Stimulated activated naive B cell treated with anti-CD40 and anti-IgM and Interleukin-4, amounts not matched to agents 10 μg/mL and 1 μg/mL and 100 μg/mL, for 72 hours (primary cell): Measurements from ENCODE around the gene KRTAP12-4.
A peak's percentile ranks its signal among the peaks of the same experiment; 100 is the strongest.

Experiments used
- ATAC-seq, 2 donors: fragments of 150-1000 bp; cut with Tn5 transposase; replicated peaks; 2 replicates each; pipeline ENCODE4 v1.10.0; 2021; ENCODE audit warnings: moderate library complexity in 1 of 2
- DNase-seq: peaks from one replicate; pipeline ENCODE4 v3.0.0; 2021
- H3K27ac Mint-ChIP-seq: one replicate; pipeline ENCODE4 v1.8.0; 2022; ENCODE audit warnings: mild to moderate bottlenecking, mixed read lengths
- H3K27me3 Mint-ChIP-seq, 2 donors: one replicate each; pipeline ENCODE4 v1.8.0; 2022; ENCODE audit warnings: mixed read lengths in 2 of 2
- H3K36me3 Mint-ChIP-seq, 2 donors: one replicate each; pipeline ENCODE4 v1.8.0; 2022; ENCODE audit warnings: mixed read lengths in 2 of 2, mild to moderate bottlenecking in 1 of 2
- H3K4me1 Mint-ChIP-seq, 2 donors: one replicate each; pipeline ENCODE4 v1.8.0; 2022; ENCODE audit warnings: mixed read lengths in 2 of 2, mild to moderate bottlenecking in 1 of 2
- H3K4me3 Mint-ChIP-seq, 2 donors: one replicate each; pipeline ENCODE4 v1.8.0; 2022; ENCODE audit warnings: mild to moderate bottlenecking in 2 of 2, mixed read lengths in 2 of 2, moderate library complexity in 1 of 2
- H3K9me3 Mint-ChIP-seq, 2 donors: one replicate each; pipeline ENCODE4 v1.8.0; 2022; ENCODE audit warnings: mixed read lengths in 2 of 2, mild to moderate bottlenecking in 1 of 2

KRTAP12-4 gene

DNA sequence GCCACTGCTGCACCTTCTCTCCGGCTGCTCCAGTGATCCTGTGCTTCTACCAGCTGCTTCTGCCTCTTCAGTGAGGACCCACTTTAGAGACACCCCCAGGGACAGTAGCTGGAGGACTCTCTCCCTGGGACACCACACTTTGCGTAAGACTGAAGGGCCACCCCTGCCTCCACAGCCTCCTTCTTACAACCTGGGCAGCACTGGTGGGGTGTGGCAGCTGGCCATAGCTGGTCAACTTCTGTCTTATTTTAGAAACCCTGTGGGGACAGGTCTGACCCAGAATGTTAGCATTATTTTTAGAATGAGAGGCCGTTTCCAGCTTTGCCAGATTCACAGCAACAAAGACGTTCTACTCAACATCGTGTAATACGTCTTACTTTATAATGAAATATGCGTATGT is 28.7 kb downstream of the KRTAP12-4 start:
- H3K9me3 Mint-ChIP-seq, result peaks cover 27 to 36% of the 10 kb centered on the region in 2 donors
- no peak overlapping the region for H3K4me3 Mint-ChIP-seq
- no peak for ATAC-seq
- peaks cover 5 to 20% of the 10 kb centered on the region in 2 donors for H3K36me3 Mint-ChIP-seq
- peaks cover 24 to 28% of the 10 kb centered on the region in 2 donors for H3K27me3 Mint-ChIP-seq
- peaks cover 6 to 11% of the 10 kb centered on the region in 2 donors for H3K4me1 Mint-ChIP-seq
- H3K27ac Mint-ChIP-seq, result no peak overlapping the region
- DNase-seq, result no peak

DNA sequence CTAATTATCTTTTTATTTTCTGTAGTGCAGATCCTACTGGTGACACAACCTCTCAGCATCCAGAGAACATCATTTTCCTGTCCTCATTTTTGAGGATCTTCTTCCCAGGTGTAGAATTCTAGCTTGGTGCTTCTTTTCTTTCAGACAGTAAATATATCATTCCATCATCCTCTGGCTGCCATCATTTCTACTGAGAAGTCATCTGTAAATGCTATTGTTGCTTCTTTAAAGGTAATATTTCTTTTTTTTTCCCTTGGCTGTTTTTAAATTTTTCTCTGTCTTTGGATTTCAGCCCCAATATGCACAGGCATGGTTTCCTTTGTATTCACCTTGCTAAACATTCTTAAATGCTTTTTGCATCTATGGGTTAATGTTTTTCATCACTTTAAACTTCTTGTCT is 30.9 kb downstream of the KRTAP12-4 start:
- no peak overlapping the region for H3K4me3 Mint-ChIP-seq
- peaks cover 27 to 49% of the 10 kb centered on the region in 2 donors for H3K9me3 Mint-ChIP-seq
- no peak for ATAC-seq
- H3K27ac Mint-ChIP-seq, result no peak overlapping the region
- H3K27me3 Mint-ChIP-seq, result peaks cover 24 to 28% of the 10 kb centered on the region in 2 donors
- no peak for DNase-seq
- H3K4me1 Mint-ChIP-seq, result peaks cover 6 to 7% of the 10 kb centered on the region in 2 donors
- H3K36me3 Mint-ChIP-seq, result peaks cover 6 to 33% of the 10 kb centered on the region in 2 donors

DNA sequence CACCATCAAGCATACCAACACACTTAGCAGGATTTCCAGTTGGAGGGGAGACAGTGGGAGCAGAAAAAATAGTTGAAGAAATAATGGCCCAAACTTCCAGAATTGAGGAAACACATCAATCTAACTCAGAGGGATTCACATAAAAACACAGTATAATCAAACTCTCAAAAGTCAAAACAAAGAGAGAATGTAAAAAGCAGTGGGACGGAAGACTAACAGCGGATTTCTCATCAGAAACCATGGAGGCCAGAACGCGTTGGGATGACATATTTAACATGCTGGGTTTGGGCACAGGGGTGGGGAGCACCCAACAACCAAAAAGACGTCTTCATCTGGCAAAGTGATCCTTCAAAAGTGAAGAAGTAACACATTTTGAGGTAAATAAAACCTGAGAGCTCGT is 34.6 kb downstream of the KRTAP12-4 start:
- Mint-ChIP-seq H3K36me3 (peaks cover 6 to 31% of the 10 kb centered on the region in 2 donors), H3K4me1 (peaks cover 10 to 11% of the 10 kb centered on the region in 2 donors), H3K4me3 (no peak overlapping the region), H3K9me3 (peaks cover 27 to 49% of the 10 kb centered on the region in 2 donors), H3K27me3 (peaks cover 17 to 19% of the 10 kb centered on the region in 2 donors), H3K27ac (no peak overlapping the region)
- ATAC-seq (no peak), DNase-seq (no peak)

DNA sequence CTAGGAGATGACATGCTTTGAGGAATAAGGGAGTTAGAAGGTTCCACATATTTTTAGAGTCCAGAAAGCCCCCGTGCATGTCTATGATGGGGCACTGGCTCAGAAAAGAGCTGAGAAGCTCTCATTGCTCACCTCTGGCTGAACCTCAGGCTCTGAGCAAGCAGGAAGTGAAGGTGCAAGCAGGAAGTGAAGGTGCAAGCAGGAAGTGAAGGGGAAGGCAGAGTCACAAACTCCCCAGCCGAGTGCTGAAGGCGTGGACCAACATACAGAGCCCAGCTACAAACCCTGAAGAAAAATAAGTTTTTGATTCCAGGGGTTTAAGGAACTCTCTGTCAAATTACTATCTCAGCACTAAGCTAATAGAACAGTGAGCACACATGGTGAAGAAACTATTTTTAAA is 35.5 kb downstream of the KRTAP12-4 start:
- Mint-ChIP-seq H3K36me3 (peaks cover 4 to 23% of the 10 kb centered on the region in 2 donors), H3K4me1 (peaks cover 10 to 11% of the 10 kb centered on the region in 2 donors), H3K9me3 (peaks cover 21 to 39% of the 10 kb centered on the region in 2 donors), H3K4me3 (no peak overlapping the region), H3K27ac (peak overlapping the region; percentile 48), H3K27me3 (peaks cover 13 to 18% of the 10 kb centered on the region in 2 donors)
- DNase-seq (no peak), ATAC-seq (peak; percentile 64 to 71)

DNA sequence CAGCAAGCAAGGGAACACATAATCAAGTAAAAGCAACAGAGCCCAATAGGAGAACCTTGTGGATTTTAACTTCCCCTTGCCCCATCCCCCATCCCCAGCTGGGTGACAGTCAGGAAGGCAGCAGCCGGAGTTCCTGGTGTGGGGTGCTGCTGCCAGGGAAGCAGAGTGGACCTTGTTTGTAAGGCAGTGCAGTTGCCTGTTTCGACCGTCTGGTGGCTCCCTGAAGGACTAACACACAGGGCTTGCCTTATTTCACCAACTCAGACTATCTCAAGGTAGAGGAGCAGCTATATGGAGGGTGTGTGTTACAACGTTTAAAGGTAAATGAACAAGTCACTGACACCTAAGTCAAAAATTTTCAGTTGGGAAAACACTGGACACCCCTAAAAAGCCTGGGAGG is 36.0 kb downstream of the KRTAP12-4 start:
- H3K4me1 Mint-ChIP-seq, result peaks cover 10 to 11% of the 10 kb centered on the region in 2 donors
- H3K4me3 Mint-ChIP-seq, result no peak overlapping the region
- H3K27me3 Mint-ChIP-seq, result peaks cover 9 to 16% of the 10 kb centered on the region in 2 donors
- DNase-seq, result no peak
- H3K9me3 Mint-ChIP-seq, result peaks cover 18 to 35% of the 10 kb centered on the region in 2 donors
- peak overlapping the region; percentile 48 for H3K27ac Mint-ChIP-seq
- peaks cover 3 to 21% of the 10 kb centered on the region in 2 donors for H3K36me3 Mint-ChIP-seq
- ATAC-seq, result peak; percentile 55 to 66

DNA sequence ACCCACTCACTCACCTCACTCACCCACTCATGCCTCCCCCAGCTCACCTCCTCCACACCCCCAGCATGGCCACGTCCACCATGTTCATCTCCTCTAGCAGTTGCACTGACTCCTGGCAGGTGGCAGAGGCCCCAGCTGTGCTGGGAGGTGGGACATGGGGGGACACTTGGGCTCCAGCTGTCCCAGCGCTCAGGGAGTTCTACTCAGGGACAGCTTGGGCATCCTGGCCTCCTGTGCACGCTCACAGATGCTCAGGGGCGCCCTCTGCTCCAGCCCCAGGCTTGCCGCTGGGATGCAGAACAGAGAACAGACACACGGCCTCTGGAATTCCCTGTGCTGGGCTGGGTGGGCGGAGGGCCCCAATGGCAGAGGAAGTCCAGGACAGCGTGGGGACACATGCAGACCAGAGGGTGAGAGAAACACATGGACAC is 37.4 kb downstream of the KRTAP12-4 start:
- H3K27ac Mint-ChIP-seq, result no peak overlapping the region
- peaks cover 10 to 11% of the 10 kb centered on the region in 2 donors for H3K4me1 Mint-ChIP-seq
- H3K36me3 Mint-ChIP-seq, result peaks cover 1 to 23% of the 10 kb centered on the region in 2 donors
- ATAC-seq (no peak), DNase-seq (no peak)
- H3K4me3 Mint-ChIP-seq, result no peak overlapping the region
- peaks cover 17 to 24% of the 10 kb centered on the region in 2 donors for H3K27me3 Mint-ChIP-seq
- peaks cover 12 to 22% of the 10 kb centered on the region in 2 donors for H3K9me3 Mint-ChIP-seq

DNA sequence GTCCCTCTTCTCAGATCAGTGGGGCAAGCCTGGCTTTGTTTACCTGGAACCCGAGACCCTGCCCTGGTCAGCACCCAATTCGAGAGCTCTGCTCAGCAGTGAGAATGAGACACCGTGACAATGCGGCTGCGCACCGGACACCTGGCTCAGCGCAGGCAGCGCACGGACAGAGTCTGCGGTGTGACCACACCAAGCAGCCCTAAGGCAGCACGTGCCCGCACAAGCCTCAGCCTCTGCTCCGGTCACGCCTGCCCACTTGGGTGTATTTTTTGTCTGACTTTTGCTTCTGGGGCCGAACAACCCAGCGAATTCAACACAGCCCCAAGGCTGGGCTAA is 37.9 kb downstream of the KRTAP12-4 start:
- H3K4me1 Mint-ChIP-seq, result peaks cover 10 to 11% of the 10 kb centered on the region in 2 donors

DNA sequence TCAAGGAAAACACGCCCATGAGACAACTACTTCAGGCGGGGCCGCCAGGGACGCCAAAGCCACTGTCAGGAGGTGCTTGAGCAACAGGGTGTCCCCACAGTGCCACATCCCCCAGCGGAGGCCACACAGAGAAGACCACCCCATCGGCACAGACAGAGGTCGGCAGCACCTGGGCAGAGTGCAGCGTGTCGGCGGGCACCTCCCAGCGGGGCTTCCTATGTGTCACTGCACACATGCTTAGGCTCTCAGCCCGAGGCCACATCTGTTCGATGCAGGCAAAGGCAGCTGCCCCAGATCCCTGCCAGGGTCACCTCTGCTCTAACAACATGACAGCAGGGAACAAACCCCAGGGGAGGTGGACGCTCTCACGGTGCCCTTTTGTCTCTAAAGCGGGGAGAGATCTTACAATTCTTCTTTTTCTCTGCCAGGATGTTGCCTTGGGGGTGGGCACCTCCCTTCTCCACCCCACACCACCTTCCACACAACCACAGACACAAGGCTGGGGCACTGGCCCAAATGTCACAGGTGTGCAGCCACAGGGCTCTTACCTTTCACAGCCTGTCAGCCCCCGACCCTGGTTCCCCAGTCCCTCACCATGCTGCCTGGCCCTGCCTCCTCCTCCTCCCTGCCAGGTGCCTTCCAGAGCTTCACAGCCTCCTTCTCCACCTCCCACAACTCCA is 38.4 kb downstream of the KRTAP12-4 start:
- H3K36me3 Mint-ChIP-seq, result peaks cover 4 to 27% of the 10 kb centered on the region in 2 donors
- no peak for ATAC-seq
- H3K4me1 Mint-ChIP-seq, result peaks cover 10 to 11% of the 10 kb centered on the region in 2 donors
- H3K27me3 Mint-ChIP-seq, result peaks cover 17 to 24% of the 10 kb centered on the region in 2 donors
- peaks cover 17 to 28% of the 10 kb centered on the region in 2 donors for H3K9me3 Mint-ChIP-seq
- H3K4me3 Mint-ChIP-seq, result no peak overlapping the region
- no peak overlapping the region for H3K27ac Mint-ChIP-seq
- DNase-seq, result no peak

More for the DNA sequence above, 37.9 kb downstream of the KRTAP12-4 start:
- peaks cover 14 to 23% of the 10 kb centered on the region in 2 donors for H3K9me3 Mint-ChIP-seq
- no peak overlapping the region for H3K4me3 Mint-ChIP-seq
- H3K36me3 Mint-ChIP-seq, result peaks cover 1 to 23% of the 10 kb centered on the region in 2 donors
- no peak for ATAC-seq
- no peak for DNase-seq
- no peak overlapping the region for H3K27ac Mint-ChIP-seq
- H3K27me3 Mint-ChIP-seq, result peaks cover 17 to 24% of the 10 kb centered on the region in 2 donors

DNA sequence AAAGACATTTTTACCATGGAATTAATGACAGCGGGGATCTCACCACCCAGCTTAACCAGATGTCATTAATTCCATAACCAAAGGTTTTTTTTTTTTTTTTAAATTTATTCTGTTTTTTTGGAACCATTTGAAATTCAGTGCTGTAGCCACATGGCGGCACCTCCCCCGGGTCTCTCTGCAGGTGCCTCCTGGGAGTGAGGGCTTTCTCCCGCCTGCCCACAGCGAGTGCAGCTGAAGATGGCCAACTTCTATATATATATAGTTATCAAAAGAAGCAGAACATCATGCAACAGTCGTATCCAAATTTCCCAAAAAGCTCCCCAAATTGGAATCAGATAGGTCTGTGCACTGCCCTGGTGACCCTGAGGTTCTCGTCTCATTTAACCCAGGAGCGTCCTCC is 39.0 kb downstream of the KRTAP12-4 start:
- peaks cover 3 to 23% of the 10 kb centered on the region in 2 donors for H3K36me3 Mint-ChIP-seq
- peaks cover 20 to 23% of the 10 kb centered on the region in 2 donors for H3K9me3 Mint-ChIP-seq
- peaks cover 10 to 11% of the 10 kb centered on the region in 2 donors for H3K4me1 Mint-ChIP-seq
- H3K27me3 Mint-ChIP-seq, result peaks cover 17 to 24% of the 10 kb centered on the region in 2 donors
- ATAC-seq (no peak), DNase-seq (no peak)
- no peak overlapping the region for H3K4me3 Mint-ChIP-seq
- no peak overlapping the region for H3K27ac Mint-ChIP-seq

DNA sequence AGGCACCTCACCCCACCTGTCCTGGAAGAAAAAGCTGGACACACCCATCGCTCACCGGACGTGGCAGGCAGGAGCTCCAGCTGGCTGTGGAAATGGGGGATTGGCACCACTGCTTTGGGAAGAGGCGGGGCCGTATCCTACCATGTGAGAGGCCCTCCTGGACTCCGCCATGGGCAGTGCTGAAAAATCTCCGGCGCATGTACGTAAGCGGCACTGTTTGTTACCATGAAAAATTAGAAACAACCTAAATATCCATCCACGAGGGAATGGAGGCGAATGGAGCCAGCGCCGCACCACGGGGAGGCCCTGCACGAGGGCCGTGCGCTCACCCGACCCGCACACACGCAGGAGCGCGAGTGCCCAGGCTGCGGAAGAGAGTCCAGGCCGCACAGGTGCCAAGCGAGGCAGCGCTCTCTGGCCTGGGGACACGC is 39.5 kb downstream of the KRTAP12-4 start:
- Mint-ChIP-seq H3K4me1 (peaks cover 10 to 11% of the 10 kb centered on the region in 2 donors), H3K27me3 (peaks cover 17 to 24% of the 10 kb centered on the region in 2 donors), H3K27ac (no peak overlapping the region), H3K9me3 (peaks cover 21 to 22% of the 10 kb centered on the region in 2 donors), H3K4me3 (no peak overlapping the region), H3K36me3 (peaks cover 3 to 21% of the 10 kb centered on the region in 2 donors)
- ATAC-seq (no peak), DNase-seq (no peak)

DNA sequence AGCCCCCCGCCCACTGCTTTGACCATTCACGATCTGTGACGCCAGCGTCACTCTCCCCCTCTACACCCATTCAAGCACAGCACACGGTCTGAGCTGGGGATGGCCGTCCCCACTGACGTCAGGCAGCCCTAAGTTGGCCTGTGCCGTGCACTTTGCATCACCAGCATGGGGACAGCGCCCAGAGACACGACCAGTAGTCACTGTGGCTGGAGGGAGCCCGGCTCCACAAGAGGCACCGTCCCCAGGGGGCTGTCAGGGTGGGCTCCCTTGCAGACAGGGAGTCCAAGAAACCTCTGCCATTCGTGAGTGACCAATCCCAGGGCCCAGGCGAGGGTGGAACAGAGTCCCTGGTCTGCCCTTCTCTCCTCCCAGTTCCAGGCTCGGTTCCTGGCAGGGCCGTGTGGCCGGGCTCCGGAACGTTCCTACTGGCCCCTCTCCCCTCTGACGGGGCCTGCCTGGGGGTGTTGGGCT is 40.3 kb downstream of the KRTAP12-4 start:
- ATAC-seq (no peak), DNase-seq (no peak)
- Mint-ChIP-seq H3K4me3 (no peak overlapping the region), H3K36me3 (peaks cover 3 to 13% of the 10 kb centered on the region in 2 donors), H3K9me3 (peaks cover 21 to 23% of the 10 kb centered on the region in 2 donors), H3K27ac (no peak overlapping the region), H3K4me1 (peaks cover 10 to 11% of the 10 kb centered on the region in 2 donors), H3K27me3 (peaks cover 21 to 24% of the 10 kb centered on the region in 2 donors)

DNA sequence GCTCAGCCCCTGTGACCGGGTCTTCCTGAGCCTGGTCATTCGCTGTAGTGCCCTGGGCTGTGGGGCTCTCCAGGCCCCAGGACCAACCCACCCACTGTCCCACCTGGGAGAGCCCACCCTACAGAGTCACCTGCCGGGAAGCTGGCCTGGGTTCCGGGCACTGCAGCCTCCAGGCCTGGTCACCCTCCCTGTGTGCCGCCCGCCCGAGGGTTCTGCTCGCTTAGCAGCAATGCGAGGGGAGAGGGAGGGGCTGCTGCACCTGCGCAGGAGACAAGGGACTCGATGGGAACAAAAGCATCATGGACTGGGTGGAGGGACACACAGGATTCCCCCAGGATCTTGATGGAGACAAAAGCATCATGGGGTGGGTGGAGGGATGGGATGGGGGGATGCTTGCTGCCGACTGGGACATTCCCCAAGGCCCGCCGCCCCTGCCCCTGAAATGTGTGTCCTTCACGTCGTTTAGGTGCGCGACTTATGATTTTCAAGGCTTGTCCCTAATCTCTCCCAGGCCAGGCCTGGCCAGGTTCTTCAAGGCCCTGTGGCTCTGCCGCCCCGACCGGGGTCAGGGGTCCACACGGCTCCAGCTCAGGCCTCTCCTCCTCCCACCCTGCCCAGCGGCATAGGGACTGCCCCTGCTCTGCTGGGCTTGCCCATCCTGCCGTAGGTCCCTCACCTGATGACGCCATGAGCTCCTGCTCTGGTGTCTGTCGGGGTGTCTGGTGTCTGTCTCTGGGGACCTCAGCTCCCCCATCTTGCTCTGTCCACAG is 40.9 kb downstream of the KRTAP12-4 start:
- Mint-ChIP-seq H3K4me1 (peaks cover 4 to 5% of the 10 kb centered on the region in 2 donors), H3K27ac (no peak overlapping the region), H3K9me3 (peaks cover 20 to 26% of the 10 kb centered on the region in 2 donors), H3K4me3 (no peak overlapping the region), H3K27me3 (peaks cover 24 to 27% of the 10 kb centered on the region in 2 donors), H3K36me3 (peaks cover 3 to 8% of the 10 kb centered on the region in 2 donors)
- no peak for DNase-seq
- ATAC-seq, result no peak

DNA sequence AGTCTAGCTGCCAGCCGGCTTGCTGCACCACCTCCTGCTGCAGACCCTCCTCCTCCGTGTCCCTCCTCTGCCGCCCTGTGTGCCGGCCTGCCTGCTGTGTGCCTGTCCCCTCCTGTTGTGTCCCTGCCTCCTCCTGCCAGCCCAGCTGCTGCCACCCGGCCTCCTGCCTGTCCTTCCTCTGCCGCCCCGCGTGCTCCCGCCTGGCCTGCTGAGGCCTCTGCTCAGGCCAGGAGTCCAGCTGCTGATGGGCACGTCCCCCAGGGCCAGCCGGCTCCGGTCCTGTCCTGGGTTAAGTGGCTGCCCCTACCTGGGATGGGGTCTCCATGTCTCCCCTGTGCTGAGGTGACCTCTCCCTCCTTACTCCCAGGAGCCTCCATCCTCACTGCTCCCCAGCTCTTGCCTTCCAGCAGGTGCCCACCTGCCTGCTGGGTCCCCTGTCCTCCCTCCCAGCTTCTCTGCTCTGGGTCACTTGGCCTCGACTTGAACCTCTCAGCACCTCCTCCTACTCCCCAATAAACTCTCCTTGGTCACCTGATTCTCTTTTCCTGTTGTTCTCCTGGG is 41.7 kb downstream of the KRTAP12-4 start:
- H3K27ac Mint-ChIP-seq, result no peak overlapping the region
- no peaks in the 10 kb centered on the region for H3K4me1 Mint-ChIP-seq
- no peak for ATAC-seq
- DNase-seq, result no peak
- H3K4me3 Mint-ChIP-seq, result no peak overlapping the region
- peaks cover 3 to 8% of the 10 kb centered on the region in 2 donors for H3K36me3 Mint-ChIP-seq
- H3K9me3 Mint-ChIP-seq, result peaks cover 19 to 26% of the 10 kb centered on the region in 2 donors
- H3K27me3 Mint-ChIP-seq, result peaks cover 26 to 27% of the 10 kb centered on the region in 2 donors

DNA sequence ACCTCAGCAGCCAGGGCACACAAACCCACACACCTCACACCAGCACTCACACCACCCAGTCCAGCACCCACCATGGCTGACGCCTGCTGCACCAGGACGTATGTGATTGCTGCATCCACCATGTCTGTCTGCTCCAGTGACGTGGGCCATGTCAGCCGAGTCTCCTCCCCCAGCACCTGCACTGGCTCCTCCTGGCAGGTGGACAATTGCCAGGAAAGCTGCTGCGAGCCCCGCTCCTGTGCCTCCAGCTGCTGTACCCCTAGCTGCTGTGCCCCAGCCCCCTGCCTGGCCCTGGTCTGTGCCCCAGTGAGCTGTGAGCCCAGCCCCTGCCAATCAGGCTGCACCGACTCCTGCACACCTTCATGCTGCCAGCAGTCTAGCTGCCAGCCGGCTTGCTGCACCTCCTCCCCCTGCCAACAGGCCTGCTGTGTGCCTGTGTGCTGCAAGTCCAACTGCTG is 42.4 kb downstream of the KRTAP12-4 start, which contains the start of gene KRTAP10-8:
Gene KRTAP10-8, plus strand, starts transcription at position 51 of the 458 bp plus-strand sequence. Its CDS starts 22 bp downstream, at position 73.
- DNase-seq, result no peak
- H3K36me3 Mint-ChIP-seq, result peaks cover 3 to 8% of the 10 kb centered on the region in 2 donors
- no peak for ATAC-seq
- no peak within 1 kb of the TSS for H3K27ac Mint-ChIP-seq
- no peaks in the 10 kb centered on the region for H3K4me1 Mint-ChIP-seq
- peaks cover 28 to 30% of the 10 kb centered on the region in 2 donors for H3K27me3 Mint-ChIP-seq
- H3K9me3 Mint-ChIP-seq, result peaks cover 19 to 26% of the 10 kb centered on the region in 2 donors
- no peak within 1 kb of the TSS for H3K4me3 Mint-ChIP-seq
